Activated CD8-positive, alpha-beta T cell treated with anti-CD3 and anti-CD28 coated beads for 36 hours (primary cell): ENCODE results near the gene COLEC11. TPM values are rescaled to one million over a fixed set of nuclear protein-coding genes. Genes with fewer than 3 reads are reported as not detected.

Experiments used
- ATAC-seq: fragments of 200-7000 bp; cut with Tn5 transposase; one replicate; pipeline ENCODE4 v1.10.0; 2021; ENCODE audit warnings: mild to moderate bottlenecking, moderate library complexity
- CTCF ChIA-PET: fragments of 350-600 bp; sonication (Branson Sonifier 250); formaldehyde crosslinking; loops from one replicate; lab custom pipeline; 2021; ENCODE audit warnings: antibody characterized with exemption; lab: Charles Lee
- POLR2A ChIA-PET: fragments of 350-600 bp; sonication (Branson Sonifier 250); formaldehyde crosslinking; loops from one replicate; lab custom pipeline; 2021; ENCODE audit warnings: antibody characterized with exemption; lab: Charles Lee
- DNase-seq: peaks from one replicate; pipeline ENCODE4 v3.0.0-alpha.2; 2020
- H3K27ac Mint-ChIP-seq: one replicate; pipeline ENCODE4 v1.8.0; 2021; ENCODE audit warnings: mild to moderate bottlenecking, mixed read lengths
- H3K27me3 Mint-ChIP-seq: one replicate; pipeline ENCODE4 v1.8.0; 2021; ENCODE audit warnings: mixed read lengths
- H3K36me3 Mint-ChIP-seq: one replicate; pipeline ENCODE4 v1.8.0; 2021; ENCODE audit warnings: low read depth, mixed read lengths
- H3K4me1 Mint-ChIP-seq: one replicate; pipeline ENCODE4 v1.8.0; 2021; ENCODE audit warnings: low read depth, mixed read lengths
- H3K4me3 Mint-ChIP-seq: one replicate; pipeline ENCODE4 v1.8.0; 2021; ENCODE audit warnings: mild to moderate bottlenecking, moderate library complexity, mixed read lengths
- H3K9me3 Mint-ChIP-seq: one replicate; pipeline ENCODE4 v1.8.0; 2021; ENCODE audit warnings: mixed read lengths
- CTCF ChIP-seq: fragments of 200-600 bp; IDR thresholded peaks from one replicate; pipeline ENCODE4 v1.8.0; 2022; ENCODE audit warnings: antibody characterized with exemption, mild to moderate bottlenecking
- intact Hi-C: fragments of 100-400 bp; cut with micrococcal nuclease; formaldehyde crosslinking; loops from one replicate; pipeline ENCODE4 v1.10.0; 2022
- total RNA-seq, 2 experiments: library from RNA; stranded (reverse); gene quantifications; one replicate each; pipeline ENCODE4 v1.2.3, GENCODE V29; 2021

The COLEC11 gene
- total RNA-seq, 2 experiments from 2014 or later = 0.49 TPM; not detected in 1

- H3K36me3 Mint-ChIP-seq = no peaks in the 10 kb centered on the region
- ATAC-seq (no peak), DNase-seq (no peak)
- no peaks in the 10 kb centered on the region for H3K27me3 Mint-ChIP-seq
- intact Hi-C loops = no loop called here
- H3K4me3 Mint-ChIP-seq = no peak overlapping the region
- H3K9me3 Mint-ChIP-seq = no peaks in the 10 kb centered on the region
- TF ChIP-seq CTCF = no peak
- no peak overlapping the region for H3K27ac Mint-ChIP-seq
- ChIA-PET POLR2A (no interaction called here), CTCF (interaction anchor here (1.0 to 2.1 kb wide), 3 partner anchors 10 to 218 kb away, joined by 3 to 13 read pairs (median 3); no protein-coding TSS in a partner anchor)
- H3K4me1 Mint-ChIP-seq = no peaks in the 10 kb centered on the region
Measured at GRCh38 chr2:3641841-3642421, 47.0 kb downstream of the COLEC11 start.

GRCh38 chr2:3642521-3643215, 47.8 kb downstream of the COLEC11 start:
- DNase-seq = no peak

GRCh38 chr2:3643371-3644245, 48.7 kb downstream of the COLEC11 start:
- ATAC-seq (no peak), DNase-seq (no peak)
- H3K4me1 Mint-ChIP-seq = no peaks in the 10 kb centered on the region
- H3K9me3 Mint-ChIP-seq = no peaks in the 10 kb centered on the region
- no peaks in the 10 kb centered on the region for H3K36me3 Mint-ChIP-seq
- intact Hi-C loops = no loop called here
- no peaks in the 10 kb centered on the region for H3K27me3 Mint-ChIP-seq
- TF ChIP-seq CTCF = no peak
- ChIA-PET CTCF (interaction anchor here (2.1 kb wide), 1 partner anchor 8 kb away, joined by 13 read pairs; no protein-coding TSS in a partner anchor), POLR2A (no interaction called here)
- H3K27ac Mint-ChIP-seq = no peak overlapping the region
- no peak overlapping the region for H3K4me3 Mint-ChIP-seq

More at GRCh38 chr2:3642521-3643215, 47.8 kb downstream of the COLEC11 start:
- no peak for TF ChIP-seq CTCF
- ChIA-PET CTCF (interaction anchor here (1.4 to 2.1 kb wide), 2 partner anchors 9 to 219 kb away, joined by 3 to 13 read pairs; no protein-coding TSS in a partner anchor), POLR2A (no interaction called here)
- intact Hi-C loops = no loop called here
- no peak for ATAC-seq
- no peaks in the 10 kb centered on the region for H3K36me3 Mint-ChIP-seq
- H3K27ac Mint-ChIP-seq = no peak overlapping the region
- H3K9me3 Mint-ChIP-seq = no peaks in the 10 kb centered on the region
- no peaks in the 10 kb centered on the region for H3K27me3 Mint-ChIP-seq
- no peaks in the 10 kb centered on the region for H3K4me1 Mint-ChIP-seq
- no peak overlapping the region for H3K4me3 Mint-ChIP-seq

GRCh38 chr2:3644246-3644525, 49.3 kb downstream of the COLEC11 start:
- no peaks in the 10 kb centered on the region for H3K4me1 Mint-ChIP-seq
- no peak overlapping the region for H3K4me3 Mint-ChIP-seq
- H3K27ac Mint-ChIP-seq = no peak overlapping the region
- no peaks in the 10 kb centered on the region for H3K36me3 Mint-ChIP-seq
- TF ChIP-seq CTCF = no peak
- CTCF ChIA-PET = no interaction called here
- no peaks in the 10 kb centered on the region for H3K9me3 Mint-ChIP-seq
- no peaks in the 10 kb centered on the region for H3K27me3 Mint-ChIP-seq
- intact Hi-C loops = no loop called here
- DNase-seq = no peak
- ATAC-seq = no peak
- POLR2A ChIA-PET = no interaction called here
